Measurements from ENCODE around the gene CEMIP.

Gene CEMIP

GRCh38 chr15:80934761-80935221, 155.6 kb downstream of the CEMIP start:
- Histone ChIP-seq H3K27me3 (ENCODE audit: insufficient read depth, poor library complexity, severe bottlenecking) (no peaks in the 10 kb centered on the region), H3K4me3 (replicated peaks; ENCODE audit: insufficient read depth, low read length) (no peak overlapping the region), H3K27ac (replicated peaks) (no peak overlapping the region)
- TF ChIP-seq GABPA (IDR thresholded peaks at IDR 0.05; ENCODE audit: low read depth) (no peak), POLR2AphosphoS5 (IDR thresholded peaks at IDR 0.05; ENCODE audit: low read depth) (no peak), REST (IDR thresholded peaks at IDR 0.05; ENCODE audit: insufficient replicate concordance, low read depth) (no peak), CTCF (IDR thresholded peaks at IDR 0.05; ENCODE audit: insufficient read depth, low read length) (no peak), SPI1 (IDR thresholded peaks at IDR 0.05; ENCODE audit: borderline replicate concordance, low read depth) (no peak)
- DNase-seq (ENCODE audit: low read depth in 1 of 2, low spot score in 1 of 2): no peak

GRCh38 chr15:80936288-80937078, 157.3 kb downstream of the CEMIP start:
- no peak overlapping the region for H3K4me3 ChIP-seq (replicated peaks; ENCODE audit: insufficient read depth, low read length)
- no peak overlapping the region for H3K27ac ChIP-seq (replicated peaks)
- H3K27me3 ChIP-seq (ENCODE audit: insufficient read depth, poor library complexity, severe bottlenecking): no peaks in the 10 kb centered on the region
- no peak for DNase-seq (ENCODE audit: low read depth in 1 of 2, low spot score in 1 of 2)
- TF ChIP-seq SPI1 (IDR thresholded peaks at IDR 0.05; ENCODE audit: borderline replicate concordance, low read depth): no peak
- no peak for TF ChIP-seq GABPA (IDR thresholded peaks at IDR 0.05; ENCODE audit: low read depth)
- no peak for TF ChIP-seq CTCF (IDR thresholded peaks at IDR 0.05; ENCODE audit: insufficient read depth, low read length)
- no peak for TF ChIP-seq REST (IDR thresholded peaks at IDR 0.05; ENCODE audit: insufficient replicate concordance, low read depth)
- no peak for TF ChIP-seq POLR2AphosphoS5 (IDR thresholded peaks at IDR 0.05; ENCODE audit: low read depth)

GRCh38 chr15:80937718-80938117, 158.5 kb downstream of the CEMIP start:
- DNase-seq (ENCODE audit: low read depth in 1 of 2, low spot score in 1 of 2): no peak
- Histone ChIP-seq H3K4me3 (replicated peaks; ENCODE audit: insufficient read depth, low read length) (no peak overlapping the region), H3K27me3 (ENCODE audit: insufficient read depth, poor library complexity, severe bottlenecking) (no peaks in the 10 kb centered on the region), H3K27ac (replicated peaks) (no peak overlapping the region)
- TF ChIP-seq SPI1 (IDR thresholded peaks at IDR 0.05; ENCODE audit: borderline replicate concordance, low read depth): no peak
- TF ChIP-seq REST (IDR thresholded peaks at IDR 0.05; ENCODE audit: insufficient replicate concordance, low read depth): no peak
- no peak for TF ChIP-seq GABPA (IDR thresholded peaks at IDR 0.05; ENCODE audit: low read depth)
- no peak for TF ChIP-seq POLR2AphosphoS5 (IDR thresholded peaks at IDR 0.05; ENCODE audit: low read depth)
- TF ChIP-seq CTCF (IDR thresholded peaks at IDR 0.05; ENCODE audit: insufficient read depth, low read length): no peak

All from HL-60 (cell line).